ENCODE measurements around the gene DONSON. TPM values are rescaled to one million over a fixed set of nuclear protein-coding genes. Genes with fewer than 3 reads are reported as not detected.

The DONSON gene
- total and polyA plus RNA-seq, 9 of the 15 experiments (the other 6 are each of a cell fraction or from before 2014, with no cell fraction given), result 26.7 to 124 (median 62.6) TPM

GRCh38 chr21:33542640-33543504 is 45.6 kb downstream of the DONSON start, which contains the start of gene SON (continued):
- TF ChIP-seq RERE (CRISPR knock-in tag; IDR thresholded peaks at IDR 0.05; ENCODE audit: borderline replicate concordance) (no peak), CHD7 (IDR thresholded peaks at IDR 0.05; ENCODE audit: low read depth, low read length) (no peak), JUNB (CRISPR knock-in tag; conservative IDR thresholded peaks at IDR 0.05) (no peak), EP300 (IDR thresholded peaks at IDR 0.05; ENCODE audit: low read length) (no peak; the same call in 1 of the 2 replicates), NONO (IDR thresholded peaks at IDR 0.05; ENCODE audit: low read depth in 2 of 2, low read length in 1 of 2) (no peak), CREB5 (CRISPR knock-in tag; IDR thresholded peaks at IDR 0.05) (no peak)
